ENCODE measurements around the gene PSME3. TPM values are rescaled to one million over a fixed set of nuclear protein-coding genes. Genes with fewer than 3 reads are reported as not detected.
"Not testable (repeated sequence)": the region's sequence is repeated elsewhere in the genome, so short reads cannot be mapped to it uniquely, and the experiment has no call there.

Gene PSME3
- polyA plus RNA-seq, 12 donors: 47.2 to 71.8 (median 54.4) TPM; not detected in 1

- DNase-seq: no peak
Observed at GRCh38 chr17:42873315-42873714, 40.1 kb downstream of the PSME3 start.

- DNase-seq: not testable (repeated sequence)
Observed at GRCh38 chr17:42873932-42874695, 40.9 kb downstream of the PSME3 start.

- DNase-seq: no peak
Observed at GRCh38 chr17:42877037-42877436, 43.8 kb downstream of the PSME3 start.

- no peak for DNase-seq
Observed at GRCh38 chr17:42878123-42878880, 45.1 kb downstream of the PSME3 start.

- DNase-seq: no peak
Observed at GRCh38 chr17:42878924-42879595, 45.9 kb downstream of the PSME3 start.

- no peak for DNase-seq
Observed at GRCh38 chr17:42879596-42879985, 46.4 kb downstream of the PSME3 start.

GRCh38 chr17:42880776-42881310 lies 47.6 kb downstream of the PSME3 start:
- no peak for DNase-seq

GRCh38 chr17:42881706-42882105 lies 48.5 kb downstream of the PSME3 start:
- DNase-seq: not testable (repeated sequence)

- no peak for DNase-seq
Observed at GRCh38 chr17:42882166-42882565, 49.0 kb downstream of the PSME3 start.

GRCh38 chr17:42883802-42884558 lies 50.8 kb downstream of the PSME3 start:
- DNase-seq: no peak

GRCh38 chr17:42885806-42886205 lies 52.6 kb downstream of the PSME3 start:
- DNase-seq: not testable (repeated sequence)

- DNase-seq: no peak
Observed at GRCh38 chr17:42886283-42887176, 53.3 kb downstream of the PSME3 start.

- DNase-seq: no peak
Observed at GRCh38 chr17:42889809-42890208, 56.6 kb downstream of the PSME3 start.

- no peak for DNase-seq
Observed at GRCh38 chr17:42891539-42892152, 58.4 kb downstream of the PSME3 start.

GRCh38 chr17:42893359-42893758 lies 60.2 kb downstream of the PSME3 start:
- DNase-seq: peak; percentile 41

Other genes with a start within 250 kb of the PSME3 start
- 10 to 100 TPM in 11 of 12 donors, not detected in 1; 26.3 to 40.9 (median 36.8) TPM for gene RETREG3, start 224.0 kb upstream of the PSME3 start, polyA plus RNA-seq (ENCODE audit: insufficient read length in 12 of 12)
- 10 to 100 TPM in 11 of 12 donors, not detected in 1; 27.3 to 38.3 (median 33.6) TPM for gene TUBG1, start 223.7 kb upstream of the PSME3 start, polyA plus RNA-seq (ENCODE audit: insufficient read length in 12 of 12)
- 10 to 100 TPM in 11 of 12 donors, not detected in 1; 10.1 to 27.6 (median 12.1) TPM for gene TUBG2, start 174.1 kb upstream of the PSME3 start, polyA plus RNA-seq (ENCODE audit: insufficient read length in 12 of 12)
- gene PLEKHH3, start 156.4 kb upstream of the PSME3 start, polyA plus RNA-seq (ENCODE audit: insufficient read length in 12 of 12): 10 to 100 TPM in 11 of 12 donors, not detected in 1; 21.0 to 70.2 (median 33.4) TPM
- gene CCR10, start 151.6 kb upstream of the PSME3 start, polyA plus RNA-seq (ENCODE audit: insufficient read length in 12 of 12): 1 to 10 TPM in 6 of 12 donors, under 1 TPM in 4, not detected in 2; 0.78 to 2.7 (median 1.2) TPM
- 10 to 100 TPM in 8 of 12 donors, 1 to 10 TPM in 3, not detected in 1; 8.3 to 22.3 (median 11.4) TPM for gene CNTNAP1, start 150.9 kb upstream of the PSME3 start, polyA plus RNA-seq (ENCODE audit: insufficient read length in 12 of 12)
- 10 to 100 TPM in 11 of 12 donors, not detected in 1; 15.0 to 33.7 (median 22.3) TPM for gene EZH1, start 88.4 kb upstream of the PSME3 start, polyA plus RNA-seq (ENCODE audit: insufficient read length in 12 of 12)
- gene RAMP2, start 72.2 kb upstream of the PSME3 start, polyA plus RNA-seq (ENCODE audit: insufficient read length in 12 of 12): 100 to 1,000 TPM in 1 of 12 donors, 10 to 100 TPM in 10, not detected in 1; 60.4 to 120 (median 69.4) TPM
- gene VPS25, start 59.9 kb upstream of the PSME3 start, polyA plus RNA-seq (ENCODE audit: insufficient read length in 12 of 12): 10 to 100 TPM in 11 of 12 donors, not detected in 1; 25.0 to 46.1 (median 30.6) TPM
- gene WNK4, start 52.8 kb upstream of the PSME3 start, polyA plus RNA-seq (ENCODE audit: insufficient read length in 12 of 12): 1 to 10 TPM in 2 of 12 donors, under 1 TPM in 8, not detected in 2; 0.32 to 3.3 (median 0.67) TPM
- 10 to 100 TPM in 11 of 12 donors, not detected in 1; 45.3 to 64.9 (median 56.4) TPM for gene COA3, start 34.7 kb upstream of the PSME3 start, polyA plus RNA-seq (ENCODE audit: insufficient read length in 12 of 12)
- gene CNTD1, start 34.5 kb upstream of the PSME3 start, polyA plus RNA-seq (ENCODE audit: insufficient read length in 12 of 12): 1 to 10 TPM in 4 of 12 donors, under 1 TPM in 6, not detected in 2; 0.30 to 2.1 (median 0.92) TPM
- 10 to 100 TPM in 11 of 12 donors, not detected in 1; 36.0 to 57.1 (median 49.2) TPM for gene BECN1, start 9.1 kb upstream of the PSME3 start, polyA plus RNA-seq (ENCODE audit: insufficient read length in 12 of 12)
- gene AOC2, start 11.2 kb downstream of the PSME3 start, polyA plus RNA-seq (ENCODE audit: insufficient read length in 12 of 12): 1 to 10 TPM in 3 of 12 donors, under 1 TPM in 7, not detected in 2; 0.51 to 1.1 (median 0.89) TPM
- 10 to 100 TPM in 11 of 12 donors, not detected in 1; 14.4 to 22.0 (median 17.4) TPM for gene AOC3, start 17.8 kb downstream of the PSME3 start, polyA plus RNA-seq (ENCODE audit: insufficient read length in 12 of 12)
- gene G6PC1, start 67.4 kb downstream of the PSME3 start, polyA plus RNA-seq (ENCODE audit: insufficient read length in 12 of 12): under 1 TPM in 3 of 12 donors, not detected in 9; 0.04 to 0.28 (median 0.16) TPM
- 10 to 100 TPM in 11 of 12 donors, not detected in 1; 42.1 to 75.5 (median 48.0) TPM for gene AARSD1, start 131.1 kb downstream of the PSME3 start, polyA plus RNA-seq (ENCODE audit: insufficient read length in 12 of 12)
- 10 to 100 TPM in 11 of 12 donors, not detected in 1; 17.2 to 89.5 (median 67.5) TPM for gene PTGES3L, start 146.7 kb downstream of the PSME3 start, polyA plus RNA-seq (ENCODE audit: insufficient read length in 12 of 12)
- gene RUNDC1, start 147.2 kb downstream of the PSME3 start, polyA plus RNA-seq (ENCODE audit: insufficient read length in 12 of 12): 100 to 1,000 TPM in 1 of 12 donors, 10 to 100 TPM in 1, 1 to 10 TPM in 10; 7.0 to 111 (median 7.5) TPM
- 1,000 to 10,000 TPM in 11 of 12 donors, not detected in 1; 1,439 to 2,418 (median 2,314) TPM for gene RPL27, start 165.0 kb downstream of the PSME3 start, polyA plus RNA-seq (ENCODE audit: insufficient read length in 12 of 12)
- 10 to 100 TPM in 1 of 12 donors, 1 to 10 TPM in 10, not detected in 1; 3.0 to 15.5 (median 4.6) TPM for gene IFI35, start 173.4 kb downstream of the PSME3 start, polyA plus RNA-seq (ENCODE audit: insufficient read length in 12 of 12)
- gene VAT1, start 189.0 kb downstream of the PSME3 start, polyA plus RNA-seq (ENCODE audit: insufficient read length in 12 of 12): 100 to 1,000 TPM in 1 of 12 donors, 10 to 100 TPM in 10, not detected in 1; 54.1 to 123 (median 65.8) TPM
- gene RND2, start 191.8 kb downstream of the PSME3 start, polyA plus RNA-seq (ENCODE audit: insufficient read length in 12 of 12): 1 to 10 TPM in 3 of 12 donors, under 1 TPM in 7, not detected in 2; 0.29 to 1.5 (median 0.78) TPM